Activated naive CD4-positive, alpha-beta T cell treated with anti-CD3 and anti-CD28 coated beads for 36 hours (primary cell): ENCODE measurements around the gene VCAM1. TPM values are rescaled to one million over a fixed set of nuclear protein-coding genes. Genes with fewer than 3 reads are reported as not detected.

Experiments used
- total RNA-seq, 2 experiments: library from RNA; stranded (reverse); gene quantifications; one replicate each; pipeline ENCODE4 v1.2.3, GENCODE V29; 2021

Gene VCAM1
- total RNA-seq, 2 experiments from 2014 or later: not detected

Other genes starting within 250 kb of the VCAM1 start
- not detected for gene GPR88, start 181.6 kb upstream of the VCAM1 start, total RNA-seq
- gene EXTL2, start 175.1 kb downstream of the VCAM1 start, total RNA-seq: 1 to 10 TPM; 3.1 to 3.3 TPM
- 10 to 100 TPM; 32.4 to 32.6 TPM for gene SLC30A7, start 176.3 kb downstream of the VCAM1 start, total RNA-seq